ENCODE data around the gene KRTAP1-5. TPM values are rescaled to one million over a fixed set of nuclear protein-coding genes. Genes with fewer than 3 reads are reported as not detected.

Gene KRTAP1-5
- total RNA-seq, 1 donor from 2014 or later, result not detected

Other genes with a start within 250 kb of the KRTAP1-5 start
- not detected for gene KRT27, start 244.7 kb downstream of the KRTAP1-5 start, total RNA-seq
- not detected for gene KRT28, start 227.2 kb downstream of the KRTAP1-5 start, total RNA-seq
- gene KRT10, start 204.6 kb downstream of the KRTAP1-5 start, total RNA-seq, result 45.2 TPM
- not detected for gene KRT12, start 160.0 kb downstream of the KRTAP1-5 start, total RNA-seq
- gene KRT20, start 142.0 kb downstream of the KRTAP1-5 start, total RNA-seq, result not detected
- gene KRT23, start 89.6 kb downstream of the KRTAP1-5 start, total RNA-seq, result 0.13 TPM
- gene KRT39, start 60.3 kb downstream of the KRTAP1-5 start, total RNA-seq, result not detected
- not detected for gene KRT40, start 42.9 kb downstream of the KRTAP1-5 start, total RNA-seq
- not detected for gene KRTAP3-3, start 33.0 kb downstream of the KRTAP1-5 start, total RNA-seq
- gene KRTAP3-2, start 27.3 kb downstream of the KRTAP1-5 start, total RNA-seq, result not detected
- not detected for gene KRTAP3-1, start 18.1 kb downstream of the KRTAP1-5 start, total RNA-seq
- gene KRTAP1-4, start 3.0 kb upstream of the KRTAP1-5 start, total RNA-seq, result not detected
- gene KRTAP1-3, start 7.7 kb upstream of the KRTAP1-5 start, total RNA-seq, result not detected
- not detected for gene KRTAP1-1, start 14.2 kb upstream of the KRTAP1-5 start, total RNA-seq
- not detected for gene KRTAP2-1, start 20.1 kb upstream of the KRTAP1-5 start, total RNA-seq
- gene KRTAP2-2, start 28.0 kb upstream of the KRTAP1-5 start, total RNA-seq, result not detected
- not detected for gene KRTAP2-3, start 32.9 kb upstream of the KRTAP1-5 start, total RNA-seq
- gene KRTAP2-4, start 38.7 kb upstream of the KRTAP1-5 start, total RNA-seq, result not detected
- gene KRTAP4-7, start 56.9 kb upstream of the KRTAP1-5 start, total RNA-seq, result not detected
- not detected for gene KRTAP4-8, start 70.9 kb upstream of the KRTAP1-5 start, total RNA-seq
- not detected for gene KRTAP4-16, start 75.0 kb upstream of the KRTAP1-5 start, total RNA-seq
- not detected for gene KRTAP4-9, start 78.2 kb upstream of the KRTAP1-5 start, total RNA-seq
- gene KRTAP4-11, start 91.2 kb upstream of the KRTAP1-5 start, total RNA-seq, result not detected
- gene KRTAP4-12, start 97.0 kb upstream of the KRTAP1-5 start, total RNA-seq, result not detected
- not detected for gene KRTAP4-6, start 113.3 kb upstream of the KRTAP1-5 start, total RNA-seq
- gene KRTAP4-5, start 122.6 kb upstream of the KRTAP1-5 start, total RNA-seq, result not detected
- gene KRTAP4-4, start 133.5 kb upstream of the KRTAP1-5 start, total RNA-seq, result not detected
- gene KRTAP4-3, start 141.0 kb upstream of the KRTAP1-5 start, total RNA-seq, result not detected
- not detected for gene KRTAP4-2, start 151.0 kb upstream of the KRTAP1-5 start, total RNA-seq
- not detected for gene KRTAP4-1, start 157.7 kb upstream of the KRTAP1-5 start, total RNA-seq
- not detected for gene KRTAP9-1, start 162.7 kb upstream of the KRTAP1-5 start, total RNA-seq
- gene KRTAP9-2, start 199.4 kb upstream of the KRTAP1-5 start, total RNA-seq, result not detected
- not detected for gene KRTAP9-3, start 205.2 kb upstream of the KRTAP1-5 start, total RNA-seq
- not detected for gene KRTAP9-8, start 210.8 kb upstream of the KRTAP1-5 start, total RNA-seq
- not detected for gene KRTAP9-4, start 222.5 kb upstream of the KRTAP1-5 start, total RNA-seq
- gene KRTAP9-9, start 228.2 kb upstream of the KRTAP1-5 start, total RNA-seq, result not detected
- not detected for gene KRTAP9-6, start 238.2 kb upstream of the KRTAP1-5 start, total RNA-seq
- not detected for gene KRTAP9-7, start 248.5 kb upstream of the KRTAP1-5 start, total RNA-seq

Data from cardiac septum (tissue), 1 donor.